Right hindlimb (tissue), 1 donor: ENCODE data around the gene ARID1B.

Source experiments
- DNase-seq: peaks from one replicate; pipeline ENCODE4 v3.0.0-alpha.2; 2018

The ARID1B gene

DNA sequence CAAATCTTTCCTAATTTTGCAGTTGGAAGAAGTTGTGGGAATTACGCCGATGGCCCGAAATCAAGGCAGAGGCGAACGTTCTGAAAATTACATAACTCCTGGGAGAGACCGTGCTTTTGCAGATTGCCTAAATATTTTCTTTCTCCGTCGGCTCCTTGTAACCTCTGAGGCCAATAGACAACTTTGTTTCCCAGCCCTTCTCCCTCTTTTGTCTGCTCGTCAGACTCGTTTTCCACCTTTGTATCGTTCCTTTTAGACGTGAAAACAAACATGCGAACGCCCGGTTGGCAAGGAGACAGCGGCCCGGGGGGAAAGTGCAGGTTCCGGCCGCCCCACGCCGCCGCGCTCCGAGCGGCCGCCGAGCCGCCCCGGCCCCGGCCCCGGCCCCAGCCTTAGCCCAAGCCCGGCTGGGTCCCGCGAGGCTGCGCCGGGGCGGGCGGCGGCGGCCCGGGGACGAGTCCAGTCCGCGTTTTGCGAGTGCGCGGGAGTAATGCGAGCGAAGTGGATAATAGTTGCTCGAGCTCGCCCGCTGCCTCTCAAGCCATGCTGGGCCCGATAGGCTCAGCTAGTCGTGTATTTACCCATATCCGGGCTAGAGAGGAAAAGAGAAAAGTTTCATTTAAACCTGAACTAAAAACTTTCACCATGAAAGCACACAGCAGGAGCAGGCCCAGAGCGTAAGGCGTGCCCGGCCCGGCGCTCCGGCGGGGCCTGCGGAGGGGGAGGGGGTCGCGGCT lies at the start of gene ARID1B:
ARID1B (plus strand) TSS at position 539 of the 737 bp plus-strand sequence. CDS start 303 bp downstream, outside the sequence.
- peak; percentile 90 for DNase-seq

- no peak for DNase-seq
Measured at GRCh38 chr6:156727715-156728385, 49.3 kb upstream of the ARID1B start.

GRCh38 chr6:156729248-156729647 lies 47.9 kb upstream of the ARID1B start:
- no peak for DNase-seq

- DNase-seq, result no peak
Measured at GRCh38 chr6:156731396-156731795, 45.8 kb upstream of the ARID1B start.

DNA sequence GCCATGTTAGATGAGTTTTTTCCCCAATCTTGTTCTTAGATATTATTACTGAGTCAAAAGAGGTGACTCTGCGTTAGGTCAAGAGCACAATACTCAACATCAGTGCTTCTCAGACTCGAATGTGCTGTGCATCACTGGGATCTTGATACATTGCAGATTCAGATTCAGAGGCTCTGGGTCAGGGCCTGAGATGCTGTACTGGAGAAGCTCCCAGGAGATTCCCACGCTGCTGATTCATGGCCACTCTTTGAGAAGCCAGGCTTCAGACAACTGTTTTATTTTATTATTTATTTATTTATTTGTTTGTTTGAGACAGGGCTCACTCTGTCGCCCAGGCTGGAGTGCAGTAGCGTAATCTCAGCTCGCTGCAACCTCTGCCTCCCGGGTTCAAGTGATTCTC lies 41.4 kb upstream of the ARID1B start:
- no peak for DNase-seq

- DNase-seq, result no peak
Measured at GRCh38 chr6:156740604-156741003, 36.6 kb upstream of the ARID1B start.

- no peak for DNase-seq
Measured at GRCh38 chr6:156741287-156742073, 35.7 kb upstream of the ARID1B start.

DNA sequence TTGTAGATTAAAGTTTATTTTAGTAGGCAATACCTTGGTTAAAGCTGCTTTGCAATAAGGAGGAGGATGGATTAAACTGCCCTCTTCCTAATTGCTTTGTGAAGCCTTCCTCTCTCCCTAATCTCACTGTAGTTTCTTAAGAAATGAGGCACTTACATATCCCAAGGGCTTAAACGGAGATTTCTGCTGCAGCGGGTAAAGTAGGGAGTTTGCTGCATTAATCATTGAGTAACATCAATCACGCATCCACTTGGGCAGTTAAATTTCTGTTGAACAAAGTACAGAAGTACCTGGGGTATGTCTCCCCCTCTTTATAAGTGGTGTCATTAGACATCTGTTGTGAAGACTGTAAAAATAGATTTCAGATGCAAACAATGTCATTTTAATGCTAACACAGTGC lies 29.5 kb upstream of the ARID1B start:
- no peak for DNase-seq

DNA sequence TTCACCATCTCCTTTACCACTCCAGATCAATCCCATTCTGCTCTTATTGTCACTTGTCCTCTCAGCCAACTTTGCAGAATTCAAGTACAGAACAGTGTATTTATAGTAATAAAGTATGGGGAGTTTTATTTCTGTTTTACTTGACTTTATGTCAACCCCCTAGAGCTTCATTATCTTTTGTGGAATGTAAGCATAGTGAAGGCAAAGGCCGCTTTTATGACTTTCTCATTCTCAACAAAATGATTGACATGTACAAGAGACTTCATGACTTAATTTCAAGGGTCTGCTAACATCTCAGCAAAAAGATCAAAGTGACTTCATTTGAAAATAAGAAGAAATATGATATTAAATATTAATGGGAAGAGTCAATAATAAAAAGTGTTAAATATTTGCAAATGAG lies 28.7 kb upstream of the ARID1B start:
- no peak for DNase-seq

GRCh38 chr6:156752666-156753301 lies 24.4 kb upstream of the ARID1B start:
- no peak for DNase-seq

DNA sequence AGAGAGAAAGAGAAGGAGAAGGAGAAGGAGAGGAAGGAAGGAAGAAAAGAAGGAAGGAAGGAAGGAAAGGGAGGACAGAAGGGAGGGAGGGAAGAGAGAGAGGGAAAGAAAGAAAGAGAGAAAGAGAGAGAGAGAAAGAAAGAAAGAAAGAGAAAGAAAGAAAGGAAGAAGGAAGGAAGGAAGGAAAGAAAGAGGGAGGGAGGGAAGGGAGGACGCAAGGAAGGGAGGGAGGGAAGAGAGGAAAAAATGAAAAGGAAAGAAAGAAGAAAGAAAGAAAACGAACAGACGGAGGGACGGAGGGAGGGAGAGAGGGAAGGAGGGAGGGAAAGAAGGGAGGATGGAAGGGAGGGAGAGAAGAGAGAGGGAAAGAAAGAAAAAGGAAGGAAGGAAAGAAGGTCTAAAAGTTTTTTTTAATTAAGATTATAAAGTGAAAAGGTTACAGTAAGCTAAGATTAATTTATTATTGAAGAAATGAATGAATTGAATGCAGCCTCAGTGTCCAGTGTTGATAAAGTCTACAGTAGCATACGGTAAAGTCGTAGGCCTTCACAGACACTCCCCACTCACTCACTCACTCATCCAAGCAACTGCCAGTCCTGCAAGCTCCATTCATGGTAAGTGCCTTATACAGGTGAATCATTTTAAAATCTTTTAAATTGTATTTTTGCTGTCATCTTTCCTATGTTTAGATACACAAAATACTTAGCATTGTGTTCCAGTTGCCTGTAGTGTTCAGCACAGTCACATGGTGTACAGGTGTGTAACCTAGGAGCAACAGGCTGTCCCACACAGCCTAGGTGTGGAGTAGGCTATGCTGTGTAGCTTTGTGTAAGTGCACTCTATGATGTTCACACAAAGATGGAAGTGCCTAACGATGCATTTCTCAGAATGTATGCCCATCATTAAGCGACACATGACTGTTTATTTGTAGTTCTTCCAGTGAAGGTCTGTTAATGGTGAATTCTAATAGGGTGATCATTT lies 20.3 kb upstream of the ARID1B start:
- no peak for DNase-seq

GRCh38 chr6:156757849-156758248 lies 19.3 kb upstream of the ARID1B start:
- no peak for DNase-seq

GRCh38 chr6:156760377-156760776 lies 16.8 kb upstream of the ARID1B start:
- DNase-seq, result no peak

- DNase-seq, result no peak
Measured at GRCh38 chr6:156762547-156762946, 14.6 kb upstream of the ARID1B start.

DNA sequence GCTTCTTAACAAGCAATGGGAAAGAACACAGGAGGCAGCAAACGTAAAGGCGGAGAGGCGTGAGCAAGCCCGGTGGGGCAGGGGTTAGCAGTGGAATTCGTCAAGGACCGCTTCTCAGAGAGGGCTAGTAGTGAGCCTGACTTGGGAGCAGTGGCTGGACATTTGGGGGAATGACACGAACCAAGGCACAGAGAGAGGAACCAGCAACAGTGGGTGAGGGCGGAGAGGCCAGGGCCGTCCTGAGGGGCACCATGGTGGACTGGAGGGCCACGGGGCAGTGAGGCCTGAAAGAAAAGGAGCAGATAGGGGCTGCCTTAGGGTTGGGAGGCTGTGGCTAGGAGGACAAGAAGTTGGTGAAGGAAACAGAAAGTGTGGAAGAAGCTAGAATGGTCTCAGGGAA lies 12.1 kb upstream of the ARID1B start:
- DNase-seq, result no peak

GRCh38 chr6:156767603-156768467 lies 9.3 kb upstream of the ARID1B start:
- no peak for DNase-seq

GRCh38 chr6:156771047-156771446 lies 6.1 kb upstream of the ARID1B start:
- DNase-seq, result no peak

DNA sequence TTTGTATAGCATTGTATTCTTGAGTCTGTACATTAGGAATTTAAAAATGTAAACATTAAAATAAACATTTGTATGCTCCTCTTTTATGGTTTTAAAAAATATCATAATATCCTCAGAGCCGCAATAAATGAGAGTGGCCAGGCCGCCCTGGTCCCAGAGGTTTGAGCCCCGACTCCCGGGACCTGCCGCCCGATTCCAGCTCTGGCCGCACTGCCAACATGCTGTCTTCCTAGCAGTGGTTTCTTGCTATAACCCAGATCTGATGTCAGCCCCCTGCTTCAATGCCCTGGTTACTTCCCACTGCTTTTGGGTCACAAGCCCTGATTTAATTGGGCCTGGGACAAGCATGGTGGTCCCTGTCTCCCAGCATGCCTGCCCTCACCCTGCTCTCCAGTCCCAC lies 5.4 kb upstream of the ARID1B start:
- DNase-seq, result no peak

GRCh38 chr6:156773476-156773875 lies 3.7 kb upstream of the ARID1B start:
- no peak for DNase-seq

DNA sequence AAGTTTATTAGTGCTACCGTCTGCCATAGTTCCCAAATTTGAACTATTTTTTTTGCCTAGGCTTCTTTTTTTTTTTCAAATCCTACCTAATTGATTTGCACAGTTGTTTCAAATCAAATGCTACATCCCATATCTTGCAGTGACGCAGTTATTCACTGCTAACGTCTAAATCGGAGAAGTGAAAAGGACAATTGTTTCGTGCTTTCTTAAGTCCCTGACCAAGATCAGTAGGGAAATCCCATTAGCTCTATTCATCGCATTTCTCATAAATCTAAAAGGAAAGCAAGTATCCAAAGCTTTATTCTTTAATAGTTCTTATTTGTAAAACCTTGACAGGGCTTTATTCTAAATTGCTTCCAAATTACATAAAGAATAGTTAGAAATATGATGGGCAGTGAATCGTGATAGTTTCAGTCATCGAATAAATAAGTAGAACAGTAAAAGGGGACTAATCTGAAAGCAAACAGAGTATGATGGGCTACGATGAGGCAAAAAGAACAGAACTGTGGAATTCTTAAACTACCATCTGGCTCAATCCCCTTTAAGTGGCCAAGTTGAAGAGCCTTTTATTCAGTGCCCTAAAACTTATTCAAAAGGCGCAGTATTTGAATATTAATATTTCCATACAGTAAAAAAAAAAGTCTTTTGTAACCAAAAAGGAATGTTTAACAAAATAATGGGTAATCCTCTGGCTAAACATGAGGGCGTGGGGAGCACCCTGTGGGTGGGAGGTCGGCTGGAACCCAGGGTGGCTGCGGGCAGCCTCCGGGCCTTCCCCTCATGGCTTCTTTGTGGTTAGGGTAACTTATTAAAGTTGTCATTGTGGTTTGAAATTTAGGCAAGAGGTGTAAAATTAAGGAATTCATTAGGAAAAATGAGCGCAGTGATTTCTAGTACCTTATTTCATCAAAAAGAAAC lies 3.0 kb upstream of the ARID1B start:
- DNase-seq, result no peak
